Omental fat pad (tissue), 4 donors: ENCODE data around the gene SULT1C4. TPM values are rescaled to one million over a fixed set of nuclear protein-coding genes. Genes with fewer than 3 reads are reported as not detected.

ENCODE experiments used
- ATAC-seq: fragments of 150-250 bp; one replicate; pipeline ENCODE4 v1.9.1; 2016; ENCODE audit warnings: mild to moderate bottlenecking, moderate library complexity; ENCODE audit not compliant: low FRiP score
- DNase-seq: peaks from one replicate; pipeline ENCODE4 v3.0.0-alpha.2; 2019; ENCODE audit warnings: low spot score
- total RNA-seq, 4 donors: library from RNA; depleted of rRNA; stranded (reverse); fragments of >200 nt; gene quantifications; one replicate each; pipeline ENCODE4 v1.1.0, GENCODE V29; 2016
- TF ChIP-seq, protein P1 (sequence below), 3 donors: fragments of 450-650 bp; IDR thresholded peaks; one replicate each; pipeline ENCODE4 v1.5.1; 2016 to 2017; ENCODE audit warnings: antibody characterized with exemption in 3 of 3, mild to moderate bottlenecking in 3 of 3, moderate library complexity in 2 of 3

The SULT1C4 gene
- total RNA-seq, 4 donors from 2014 or later, result 3.5 to 16.2 (median 4.2) TPM

DNA sequence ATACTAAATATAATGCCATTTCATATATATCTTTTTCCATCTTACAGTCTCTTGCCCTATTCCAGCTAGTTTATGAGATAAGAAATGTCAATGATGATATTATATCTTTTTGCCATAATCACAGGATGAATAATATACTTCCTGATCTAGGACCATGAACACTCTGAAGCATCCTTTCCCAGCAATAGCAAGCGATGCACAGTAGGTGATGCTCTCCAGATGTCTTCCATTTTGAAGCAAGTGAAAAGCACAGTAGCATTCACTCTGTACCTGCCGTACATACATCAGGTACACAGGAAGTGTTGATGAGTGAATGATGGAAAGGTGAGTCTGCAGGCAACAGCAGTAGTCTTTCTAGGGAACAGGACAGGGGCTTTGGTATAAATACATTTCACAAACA, 8.6 kb upstream of the SULT1C4 start:
- TF ChIP-seq, protein P1, sequence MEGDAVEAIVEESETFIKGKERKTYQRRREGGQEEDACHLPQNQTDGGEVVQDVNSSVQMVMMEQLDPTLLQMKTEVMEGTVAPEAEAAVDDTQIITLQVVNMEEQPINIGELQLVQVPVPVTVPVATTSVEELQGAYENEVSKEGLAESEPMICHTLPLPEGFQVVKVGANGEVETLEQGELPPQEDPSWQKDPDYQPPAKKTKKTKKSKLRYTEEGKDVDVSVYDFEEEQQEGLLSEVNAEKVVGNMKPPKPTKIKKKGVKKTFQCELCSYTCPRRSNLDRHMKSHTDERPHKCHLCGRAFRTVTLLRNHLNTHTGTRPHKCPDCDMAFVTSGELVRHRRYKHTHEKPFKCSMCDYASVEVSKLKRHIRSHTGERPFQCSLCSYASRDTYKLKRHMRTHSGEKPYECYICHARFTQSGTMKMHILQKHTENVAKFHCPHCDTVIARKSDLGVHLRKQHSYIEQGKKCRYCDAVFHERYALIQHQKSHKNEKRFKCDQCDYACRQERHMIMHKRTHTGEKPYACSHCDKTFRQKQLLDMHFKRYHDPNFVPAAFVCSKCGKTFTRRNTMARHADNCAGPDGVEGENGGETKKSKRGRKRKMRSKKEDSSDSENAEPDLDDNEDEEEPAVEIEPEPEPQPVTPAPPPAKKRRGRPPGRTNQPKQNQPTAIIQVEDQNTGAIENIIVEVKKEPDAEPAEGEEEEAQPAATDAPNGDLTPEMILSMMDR (IDR thresholded peaks at IDR 0.05), result no peak
- ATAC-seq, result no peak
- no peak for DNase-seq

DNA sequence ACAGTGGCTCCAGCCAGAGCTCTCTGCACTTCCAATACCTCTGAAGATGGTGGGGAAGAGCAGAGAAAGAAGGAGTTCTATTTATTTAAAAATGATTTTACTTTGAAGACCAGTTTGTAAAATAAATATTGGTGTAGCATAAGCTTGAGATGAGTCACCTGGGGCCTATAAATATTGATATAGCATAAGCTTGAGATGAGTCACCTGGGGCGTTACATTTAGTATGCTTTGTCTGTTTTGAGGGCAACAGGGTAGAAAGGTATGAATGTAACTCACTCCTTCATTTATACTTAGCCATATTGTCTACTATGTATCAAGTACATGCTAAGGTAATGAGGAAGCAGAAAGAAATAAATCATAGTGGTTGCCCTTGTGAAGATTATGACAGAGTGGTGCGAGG, 7.7 kb upstream of the SULT1C4 start:
- ATAC-seq, result no peak
- TF ChIP-seq, protein P1 (IDR thresholded peaks at IDR 0.05), result no peak
- DNase-seq, result no peak

DNA sequence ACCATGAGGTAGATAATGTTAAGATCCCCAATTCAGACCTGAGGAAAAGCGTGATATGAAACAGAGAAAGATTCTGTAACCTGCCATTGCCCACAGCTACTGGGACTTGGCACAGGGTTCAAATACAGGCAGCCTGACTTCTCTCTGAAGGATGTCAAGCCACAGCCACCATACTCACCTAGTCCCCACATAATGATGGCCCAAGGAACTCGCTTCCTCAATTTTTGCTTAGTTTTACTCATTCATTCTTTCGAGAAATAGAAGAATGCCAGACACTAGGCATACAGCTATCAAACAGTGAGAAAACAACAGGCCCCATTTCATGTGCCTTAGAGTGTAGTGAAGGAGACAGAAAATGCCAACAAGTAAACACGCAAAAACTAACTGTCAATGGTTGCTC, 980 bp upstream of the SULT1C4 start:
- TF ChIP-seq, protein P1 (IDR thresholded peaks at IDR 0.05), result no peak
- DNase-seq, result no peak

DNA sequence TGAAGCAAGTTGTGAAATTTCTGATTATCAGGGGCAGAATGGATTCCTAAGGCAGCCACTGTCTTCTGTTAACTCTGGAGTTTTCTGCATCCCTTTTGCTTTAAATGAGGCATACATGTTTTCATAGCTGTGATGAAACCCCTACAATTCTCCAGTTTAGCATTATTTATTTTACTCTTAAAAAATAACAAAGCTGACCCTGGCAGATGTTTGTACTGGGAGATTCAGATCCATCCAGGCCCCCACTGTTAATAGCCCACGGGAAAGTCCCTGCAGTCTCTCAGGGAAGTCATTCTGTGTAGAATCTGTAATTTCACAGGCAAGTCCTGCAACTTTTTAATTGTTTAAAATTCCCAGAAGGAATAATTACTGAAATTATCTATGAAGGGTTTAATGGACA, 353 bp upstream of the SULT1C4 start:
- peak; percentile 19 for ATAC-seq
- DNase-seq, result no peak
- TF ChIP-seq, protein P1 (IDR thresholded peaks at IDR 0.05), result no peak

More for the DNA sequence above, 980 bp upstream of the SULT1C4 start:
- no peak for ATAC-seq

DNA sequence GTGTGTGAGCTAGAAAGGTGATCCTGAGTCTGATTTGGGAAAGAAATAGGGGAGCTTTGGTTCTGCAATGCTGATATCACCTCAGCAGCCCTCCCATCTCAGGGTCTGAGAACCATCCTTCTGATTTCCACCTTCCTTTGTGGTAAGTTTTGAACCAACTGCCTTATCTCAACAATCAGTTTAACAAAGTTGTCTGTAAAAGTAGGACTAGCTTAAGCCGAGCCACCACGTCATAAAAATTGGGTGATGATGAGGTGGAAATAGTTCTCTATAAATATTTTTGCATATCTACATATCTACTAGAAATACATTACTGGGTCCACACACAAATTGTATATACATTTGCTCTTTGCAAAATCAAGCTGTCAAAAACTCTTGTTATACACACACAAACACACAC, 1.1 kb downstream of the SULT1C4 start:
- DNase-seq, result no peak
- no peak for ATAC-seq
- TF ChIP-seq, protein P1 (IDR thresholded peaks at IDR 0.05), result no peak

DNA sequence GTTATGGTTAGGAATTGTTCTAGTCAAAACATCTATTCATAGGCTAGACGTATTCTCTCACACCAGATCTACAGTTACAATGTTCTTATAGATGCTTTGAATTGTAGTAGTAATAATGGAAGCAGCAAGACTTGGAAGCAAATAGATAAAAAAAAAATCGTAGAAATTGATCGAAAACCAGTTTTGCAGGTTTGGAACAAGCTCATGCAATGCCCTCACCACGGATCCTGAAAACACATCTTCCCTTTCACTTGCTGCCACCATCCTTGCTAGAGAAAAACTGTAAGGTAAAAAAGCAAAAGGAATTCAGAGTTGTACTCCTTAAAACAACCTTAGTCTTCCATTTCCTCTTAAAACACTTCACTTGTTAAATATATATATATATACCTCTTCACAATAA, 4.4 kb downstream of the SULT1C4 start:
- DNase-seq (no peak), ATAC-seq (no peak)
- TF ChIP-seq, protein P1 (IDR thresholded peaks at IDR 0.05), result no peak

DNA sequence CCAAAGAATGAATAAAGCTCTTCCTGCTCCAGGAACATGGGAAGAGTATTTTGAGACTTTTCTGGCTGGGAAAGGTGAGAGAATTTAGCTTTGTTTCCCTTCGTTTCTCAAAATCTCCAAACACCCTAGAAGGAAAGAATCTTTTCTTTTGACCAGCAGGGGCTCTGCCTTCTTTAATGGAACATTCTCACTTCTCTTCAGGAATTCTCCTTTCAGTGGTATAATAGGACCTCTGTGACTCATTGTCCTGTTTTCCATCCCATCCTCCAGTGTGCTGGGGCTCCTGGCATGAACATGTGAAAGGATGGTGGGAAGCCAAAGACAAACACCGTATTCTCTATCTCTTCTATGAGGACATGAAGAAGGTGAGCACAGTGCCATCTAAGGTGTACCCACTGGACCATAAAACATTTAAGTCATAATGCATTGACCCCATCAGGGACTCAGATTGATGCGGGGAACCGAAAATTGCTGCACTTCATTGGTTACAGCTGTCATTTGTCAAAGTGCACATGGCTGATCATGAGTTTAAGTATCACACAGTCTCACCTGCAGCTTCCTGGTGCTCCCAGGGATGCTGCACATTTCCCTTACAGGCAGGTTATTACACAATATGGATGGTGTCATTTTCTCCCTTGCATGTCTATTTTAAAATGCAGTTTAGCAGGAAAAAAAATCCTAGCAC, 5.5 kb downstream of the SULT1C4 start:
- DNase-seq, result no peak
- ATAC-seq, result no peak
- TF ChIP-seq, protein P1 (IDR thresholded peaks at IDR 0.05), result no peak
